Hematopoietic multipotent progenitor cell (in vitro differentiated cells): Measurements from ENCODE around the gene EDNRB. TPM values are rescaled to one million over a fixed set of nuclear protein-coding genes. Genes with fewer than 3 reads are reported as not detected.
"Not testable (repeated sequence)": the region's sequence is repeated elsewhere in the genome, so short reads cannot be mapped to it uniquely, and the experiment has no call there.

ENCODE experiments used
- DNase-seq, 3 donors: peaks; one replicate each; pipeline ENCODE4 v3.0.0-alpha.2; 2011 to 2015; ENCODE audit warnings: low read depth in 2 of 3, low spot score in 2 of 3
- total RNA-seq: library from RNA; depleted of rRNA; stranded (reverse); fragments of >200 nt; gene quantifications from one replicate; pipeline ENCODE4 v1.2.3, GENCODE V29; 2012

Gene EDNRB
- 0.27 TPM for total RNA-seq

- peak in 2 of 3 donors; percentile 35 to 56 for DNase-seq
These were observed at the start of gene EDNRB for GRCh38 chr13:77918391-77919245. Gene EDNRB (minus strand): TSS chr13:77918831. CDS start chr13:77918573, 258 bp downstream.

GRCh38 chr13:77966671-77967070 is 48.0 kb upstream of the EDNRB start:
- DNase-seq, result no peak

GRCh38 chr13:77952737-77953136 is 34.1 kb upstream of the EDNRB start:
- no peak for DNase-seq

- no peak for DNase-seq
These were observed 33.6 kb upstream of the EDNRB start for GRCh38 chr13:77952276-77952675.

GRCh38 chr13:77946522-77946921 is 27.9 kb upstream of the EDNRB start:
- DNase-seq, result no peak

- DNase-seq, result not testable (repeated sequence)
These were observed 16.4 kb upstream of the EDNRB start for GRCh38 chr13:77935063-77935462.

- no peak for DNase-seq
These were observed 11.8 kb upstream of the EDNRB start for GRCh38 chr13:77930430-77930829.

GRCh38 chr13:77928909-77929308 is 10.3 kb upstream of the EDNRB start:
- DNase-seq, result no peak

- DNase-seq, result no peak
These were observed 7.0 kb upstream of the EDNRB start for GRCh38 chr13:77925616-77926015.

- DNase-seq, result no peak
These were observed 1.3 kb upstream of the EDNRB start for GRCh38 chr13:77919921-77920294.

- DNase-seq, result peak in 1 of 3 donors; percentile 18
These were observed 752 bp upstream of the EDNRB start for GRCh38 chr13:77919246-77919920.

GRCh38 chr13:77916488-77916887 is 2.1 kb downstream of the EDNRB start:
- DNase-seq, result no peak

- no peak for DNase-seq
These were observed 2.9 kb downstream of the EDNRB start for GRCh38 chr13:77915686-77916085.

- no peak for DNase-seq
These were observed 5.6 kb downstream of the EDNRB start for GRCh38 chr13:77913003-77913402.

GRCh38 chr13:77911751-77912150 is 6.9 kb downstream of the EDNRB start:
- no peak for DNase-seq

- DNase-seq, result no peak
These were observed 8.8 kb downstream of the EDNRB start for GRCh38 chr13:77909827-77910226.

- DNase-seq, result no peak
These were observed 10.1 kb downstream of the EDNRB start for GRCh38 chr13:77908531-77908930.

GRCh38 chr13:77907666-77908341 is 10.8 kb downstream of the EDNRB start:
- DNase-seq, result no peak

GRCh38 chr13:77904031-77904430 is 14.6 kb downstream of the EDNRB start:
- no peak for DNase-seq

GRCh38 chr13:77903435-77903834 is 15.2 kb downstream of the EDNRB start:
- DNase-seq, result no peak

GRCh38 chr13:77902319-77902963 is 16.2 kb downstream of the EDNRB start:
- DNase-seq, result no peak
